GM19351 (cell line): Measurements from ENCODE around the gene DUSP7.

ENCODE experiments used
- ATAC-seq: cut with Tn5 transposase; IDR thresholded peaks from one replicate; pipeline ENCODE4 v1.9.1; 2021; ENCODE audit warnings: mild to moderate bottlenecking, moderate library complexity; ENCODE audit not compliant: unreplicated experiment

The DUSP7 gene

GRCh38 chr3:52056521-52056967 is at the start of gene DUSP7:
Gene DUSP7, minus strand, starts transcription at chr3:52056571. Its CDS starts 205 bp downstream, at chr3:52056366.
- peak; percentile 29 for ATAC-seq

GRCh38 chr3:52104684-52105640 is 48.6 kb upstream of the DUSP7 start:
- no peak for ATAC-seq

- ATAC-seq = no peak
Measured at GRCh38 chr3:52102934-52103333, 46.6 kb upstream of the DUSP7 start.

GRCh38 chr3:52099001-52099401 is 42.6 kb upstream of the DUSP7 start:
- ATAC-seq = no peak

- no peak for ATAC-seq
Measured at GRCh38 chr3:52097851-52098507, 41.6 kb upstream of the DUSP7 start.

GRCh38 chr3:52095990-52096775 is 39.8 kb upstream of the DUSP7 start:
- no peak for ATAC-seq

GRCh38 chr3:52094571-52095485 is 38.5 kb upstream of the DUSP7 start:
- ATAC-seq = no peak

GRCh38 chr3:52093756-52094545 is 37.6 kb upstream of the DUSP7 start:
- no peak for ATAC-seq

GRCh38 chr3:52092891-52093290 is 36.5 kb upstream of the DUSP7 start:
- no peak for ATAC-seq

GRCh38 chr3:52092271-52092660 is 35.9 kb upstream of the DUSP7 start:
- ATAC-seq = no peak

GRCh38 chr3:52091586-52092270 is 35.4 kb upstream of the DUSP7 start:
- no peak for ATAC-seq

- no peak for ATAC-seq
Measured at GRCh38 chr3:52090933-52091468, 34.6 kb upstream of the DUSP7 start.

GRCh38 chr3:52090131-52090932 is 34.0 kb upstream of the DUSP7 start:
- no peak for ATAC-seq

- ATAC-seq = no peak
Measured at GRCh38 chr3:52089691-52090090, 33.3 kb upstream of the DUSP7 start.

- ATAC-seq = no peak
Measured at GRCh38 chr3:52088445-52089367, 32.3 kb upstream of the DUSP7 start.

- no peak for ATAC-seq
Measured at GRCh38 chr3:52087731-52088130, 31.4 kb upstream of the DUSP7 start.
